Neural cell (in vitro differentiated cells): Measurements from ENCODE around the gene FNBP1. TPM values are rescaled to one million over a fixed set of nuclear protein-coding genes. Genes with fewer than 3 reads are reported as not detected.

Source experiments
- H2AFZ ChIP-seq: fragments of 200-600, 300-800 bp; sonication (generic), shearing (Covaris generic); 2 replicates; pipeline ENCODE4 v1.6.0; 2014; ENCODE audit warnings: low read depth, mild to moderate bottlenecking, antibody characterized with exemption, low read length, moderate library complexity
- H3F3A ChIP-seq: fragments of 200-600 bp; shearing (Covaris generic); 2 replicates; pipeline ENCODE4 v1.6.1; 2016; ENCODE audit warnings: mild to moderate bottlenecking, moderate library complexity, mixed read lengths, antibody characterized with exemption, low read length; ENCODE audit not compliant: insufficient read depth, poor library complexity, severe bottlenecking
- H3K27ac ChIP-seq: fragments of 200-600, 300-800 bp; sonication (generic), shearing (Covaris generic); 2 replicates; pipeline ENCODE4 v1.5.1; 2014; ENCODE audit warnings: mild to moderate bottlenecking, low read length, moderate library complexity
- H3K27me3 ChIP-seq: fragments of 300-800, 200-600 bp; sonication (generic), shearing (Covaris generic); 2 replicates; pipeline ENCODE4 v1.6.0; 2014; ENCODE audit warnings: mild to moderate bottlenecking, low read depth, low read length, moderate library complexity; ENCODE audit not compliant: insufficient read depth
- H3K36me3 ChIP-seq: fragments of 300-800, 200-600 bp; sonication (generic), shearing (Covaris generic); 2 replicates; pipeline ENCODE4 v1.5.1; 2014; ENCODE audit warnings: mild to moderate bottlenecking, antibody characterized with exemption, low read length, moderate library complexity; ENCODE audit not compliant: insufficient read depth
- H3K4me2 ChIP-seq: fragments of 300-800, 200-600 bp; sonication (generic), shearing (Covaris generic); 2 replicates; pipeline ENCODE4 v1.6.0; 2014; ENCODE audit warnings: mild to moderate bottlenecking, low read length
- H3K4me3 ChIP-seq: fragments of 300-800, 200-600 bp; sonication (generic), shearing (Covaris generic); 2 replicates; pipeline ENCODE4 v1.5.1; 2014; ENCODE audit warnings: mild to moderate bottlenecking, low read length, moderate library complexity
- H3K79me2 ChIP-seq: fragments of 200-600 bp; shearing (Covaris generic); replicated peaks from 2 replicates; pipeline ENCODE4 v1.6.0; 2014; ENCODE audit warnings: mild to moderate bottlenecking, low read length, moderate library complexity; ENCODE audit not compliant: insufficient read depth
- H3K9ac ChIP-seq: fragments of 300-800, 200-600 bp; sonication (generic), shearing (Covaris generic); 2 replicates; pipeline ENCODE4 v1.6.1; 2016; ENCODE audit warnings: mild to moderate bottlenecking, low read length, mixed read lengths
- H3K9me2 ChIP-seq: fragments of 200-600 bp; shearing (Covaris generic); 2 replicates; pipeline ENCODE4 v1.6.1; 2016; ENCODE audit warnings: mild to moderate bottlenecking, low read length, mixed read lengths; ENCODE audit not compliant: insufficient read depth
- H3K9me3 ChIP-seq: fragments of 200-600, 300-800 bp; sonication (generic), shearing (Covaris generic); 2 replicates; pipeline ENCODE4 v1.6.1; 2016; ENCODE audit warnings: mild to moderate bottlenecking, mixed run types, low read length, moderate library complexity, mixed read lengths
- H4K20me1 ChIP-seq: fragments of 200-600 bp; shearing (Covaris generic); 2 replicates; pipeline ENCODE4 v1.6.1; 2016; ENCODE audit warnings: mild to moderate bottlenecking, mixed run types; ENCODE audit not compliant: insufficient read depth
- EP300 ChIP-seq: fragments of 450-650 bp; conservative IDR thresholded peaks from 2 replicates; pipeline ENCODE4 v1.6.1; 2014; ENCODE audit warnings: antibody characterized with exemption, mild to moderate bottlenecking, moderate library complexity; ENCODE audit not compliant: poor library complexity, severe bottlenecking
- EZH2 ChIP-seq: fragments of 200-600, 300-800 bp; shearing (Covaris generic), sonication (generic); IDR thresholded peaks from 2 replicates; pipeline ENCODE4 v1.6.1; 2014; ENCODE audit warnings: antibody characterized with exemption, low read length, borderline replicate concordance, mild to moderate bottlenecking; ENCODE audit not compliant: insufficient read depth, poor library complexity, severe bottlenecking
- MXI1 ChIP-seq: fragments of 450-650 bp; conservative IDR thresholded peaks from 2 replicates; pipeline ENCODE4 v1.6.1; 2014; ENCODE audit warnings: antibody characterized with exemption, mild to moderate bottlenecking; ENCODE audit not compliant: poor library complexity, severe bottlenecking
- POLR2AphosphoS5 ChIP-seq: IDR thresholded peaks from 2 replicates; pipeline ENCODE4 v1.6.1; 2012
- RAD21 ChIP-seq: fragments of 450-650 bp; conservative IDR thresholded peaks from 2 replicates; pipeline ENCODE4 v1.6.1; 2014; ENCODE audit warnings: antibody characterized with exemption, mild to moderate bottlenecking, moderate library complexity
- REST ChIP-seq: IDR thresholded peaks from 2 replicates; pipeline ENCODE4 v1.6.1; 2012; ENCODE audit warnings: borderline replicate concordance
- SMC3 ChIP-seq: fragments of 450-650 bp; conservative IDR thresholded peaks from 2 replicates; pipeline ENCODE4 v1.6.1; 2014; ENCODE audit warnings: antibody characterized with exemption, mild to moderate bottlenecking, moderate library complexity; ENCODE audit not compliant: poor library complexity
- TAF1 ChIP-seq: IDR thresholded peaks from 2 replicates; pipeline ENCODE4 v1.6.1; 2012; ENCODE audit warnings: low read depth
- polyA plus RNA-seq: library from polyadenylated mRNA; depleted of rRNA; stranded (reverse); fragments of >200 nt; gene quantifications from 2 replicates; pipeline ENCODE4 v1.2.3, GENCODE V29; 2014
- TF ChIP-seq, protein P1 (sequence below): fragments of 450-650 bp; IDR thresholded peaks from 2 replicates; pipeline ENCODE4 v1.5.1; 2014; ENCODE audit warnings: antibody characterized with exemption, mild to moderate bottlenecking, moderate library complexity; ENCODE audit not compliant: poor library complexity, severe bottlenecking

Gene FNBP1
- polyA plus RNA-seq, 1 donor from 2014 or later, result 16.6 TPM

GRCh38 chr9:130064621-130065020 is 21.6 kb upstream of the FNBP1 start:
- Histone ChIP-seq H3K27me3 (no peaks in the 10 kb centered on the region), H3K27ac (no peak overlapping the region), H3K36me3 (no peaks in the 10 kb centered on the region), H3K79me2 (peaks cover 26% of the 10 kb centered on the region), H2AFZ (no peak overlapping the region), H3K4me2 (no peak overlapping the region), H3K9ac (no peak overlapping the region), H4K20me1 (no peaks in the 10 kb centered on the region), H3K4me3 (no peak overlapping the region), H3K9me2 (no peaks in the 10 kb centered on the region), H3F3A (no peaks in the 10 kb centered on the region), H3K9me3 (no peaks in the 10 kb centered on the region)
- TF ChIP-seq EP300 (no peak), EZH2 (no peak), MXI1 (no peak), SMC3 (no peak), RAD21 (no peak), POLR2AphosphoS5 (no peak), REST (no peak), TAF1 (no peak)
- TF ChIP-seq, protein P1, sequence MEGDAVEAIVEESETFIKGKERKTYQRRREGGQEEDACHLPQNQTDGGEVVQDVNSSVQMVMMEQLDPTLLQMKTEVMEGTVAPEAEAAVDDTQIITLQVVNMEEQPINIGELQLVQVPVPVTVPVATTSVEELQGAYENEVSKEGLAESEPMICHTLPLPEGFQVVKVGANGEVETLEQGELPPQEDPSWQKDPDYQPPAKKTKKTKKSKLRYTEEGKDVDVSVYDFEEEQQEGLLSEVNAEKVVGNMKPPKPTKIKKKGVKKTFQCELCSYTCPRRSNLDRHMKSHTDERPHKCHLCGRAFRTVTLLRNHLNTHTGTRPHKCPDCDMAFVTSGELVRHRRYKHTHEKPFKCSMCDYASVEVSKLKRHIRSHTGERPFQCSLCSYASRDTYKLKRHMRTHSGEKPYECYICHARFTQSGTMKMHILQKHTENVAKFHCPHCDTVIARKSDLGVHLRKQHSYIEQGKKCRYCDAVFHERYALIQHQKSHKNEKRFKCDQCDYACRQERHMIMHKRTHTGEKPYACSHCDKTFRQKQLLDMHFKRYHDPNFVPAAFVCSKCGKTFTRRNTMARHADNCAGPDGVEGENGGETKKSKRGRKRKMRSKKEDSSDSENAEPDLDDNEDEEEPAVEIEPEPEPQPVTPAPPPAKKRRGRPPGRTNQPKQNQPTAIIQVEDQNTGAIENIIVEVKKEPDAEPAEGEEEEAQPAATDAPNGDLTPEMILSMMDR, result no peak

GRCh38 chr9:130062750-130063149 is 19.8 kb upstream of the FNBP1 start:
- Histone ChIP-seq H3K4me3 (no peak overlapping the region), H3K9me3 (no peaks in the 10 kb centered on the region), H3K4me2 (no peak overlapping the region), H3K36me3 (no peaks in the 10 kb centered on the region), H3F3A (no peaks in the 10 kb centered on the region), H3K9me2 (no peaks in the 10 kb centered on the region), H3K9ac (no peak overlapping the region), H3K79me2 (peaks cover 23% of the 10 kb centered on the region), H3K27ac (no peak overlapping the region), H3K27me3 (no peaks in the 10 kb centered on the region), H2AFZ (no peak overlapping the region), H4K20me1 (no peaks in the 10 kb centered on the region)
- TF ChIP-seq EP300 (no peak), EZH2 (no peak), MXI1 (no peak), RAD21 (no peak), TAF1 (no peak), SMC3 (no peak), REST (no peak), POLR2AphosphoS5 (no peak)
- TF ChIP-seq, protein P1, result no peak
